SK-N-SH (cell line): ENCODE results near the gene FYTTD1. TPM values are rescaled to one million over a fixed set of nuclear protein-coding genes. Genes with fewer than 3 reads are reported as not detected.

Experiments
- CTCF ChIA-PET: fragments of 300-600, 350-600 bp; formaldehyde crosslinking; extraction: SDS; loops from one replicate; lab custom pipeline; 2021; lab: Yijun Ruan, JAX
- POLR2A ChIA-PET: fragments of 350-600 bp; sonication (Branson Sonifier 250); formaldehyde crosslinking; extraction: SDS; loops from one replicate; lab custom pipeline; 2020; ENCODE audit warnings: antibody characterized with exemption, inconsistent platforms; lab: Yijun Ruan, JAX
- DNase-seq: peaks from one replicate; pipeline ENCODE4 v3.0.0; 2012
- H2AFZ ChIP-seq: fragments of 200-600 bp; sonication (generic); 2 replicates; pipeline ENCODE4 v1.8.1; 2016; ENCODE audit warnings: antibody characterized with exemption, mild to moderate bottlenecking, low read depth
- H3F3A ChIP-seq: fragments of 200-600 bp; sonication (generic); replicated peaks from 2 replicates; pipeline ENCODE3; 2016; ENCODE audit warnings: antibody characterized with exemption, mild to moderate bottlenecking; ENCODE audit not compliant: insufficient read depth
- H3K27ac ChIP-seq, 2 experiments: fragments of 200-500 bp in 1 of 2; fragments of 200-600 bp in 1 of 2; sonication (Bioruptor generic) in 1 of 2; sonication (generic), shearing (Covaris generic) in 1 of 2; 2 replicates each; pipeline versions ENCODE4 v1.5.1 to v1.6.1; 2014 to 2016; ENCODE audit warnings: low read depth in 2 of 2, inconsistent platforms in 1 of 2, low read length in 1 of 2, mild to moderate bottlenecking in 1 of 2, mixed read lengths in 1 of 2
- H3K27me3 ChIP-seq: fragments of 200-600 bp; sonication (generic), shearing (Covaris generic); 2 replicates; pipeline ENCODE4 v1.6.1; 2016; ENCODE audit warnings: mixed run types; ENCODE audit not compliant: insufficient read depth
- H3K36me3 ChIP-seq, 2 experiments: fragments of 200-500 bp in 1 of 2; fragments of 200-600 bp in 1 of 2; sonication (Bioruptor generic) in 1 of 2; sonication (generic) in 1 of 2; replicated peaks in 1 of 2; 2 replicates each; pipeline versions ENCODE3 to v1.5.1; 2014 to 2016; ENCODE audit warnings: low read length in 1 of 2, mild to moderate bottlenecking in 1 of 2; ENCODE audit not compliant: insufficient read depth in 2 of 2, control insufficient read depth in 1 of 2
- H3K4me1 ChIP-seq, 2 experiments: fragments of 200-500 bp in 1 of 2; fragments of 200-600 bp in 1 of 2; sonication (Bioruptor generic) in 1 of 2; sonication (generic), shearing (Covaris generic) in 1 of 2; 2 replicates each; pipeline versions ENCODE4 v1.5.1 to v1.6.1; 2014 to 2016; ENCODE audit warnings: low read depth in 1 of 2, low read length in 1 of 2, mixed run types in 1 of 2; ENCODE audit not compliant: insufficient read depth in 2 of 2, control insufficient read depth in 1 of 2
- H3K4me2 ChIP-seq: fragments of 200-600 bp; sonication (generic), shearing (Covaris generic); 2 replicates; pipeline ENCODE4 v1.6.1; 2017; ENCODE audit warnings: mixed run types
- H3K4me3 ChIP-seq, 2 experiments: fragments of 200-500 bp in 1 of 2; fragments of 200-600 bp in 1 of 2; sonication (Bioruptor generic) in 1 of 2; sonication (generic), shearing (Covaris generic) in 1 of 2; 2 replicates each; pipeline versions ENCODE4 v1.5.1 to v1.8.1; 2014 to 2016; ENCODE audit warnings: low read depth in 2 of 2, inconsistent platforms in 1 of 2, low read length in 1 of 2, mild to moderate bottlenecking in 1 of 2, mixed read lengths in 1 of 2, moderate library complexity in 1 of 2
- H3K79me2 ChIP-seq: fragments of 200-600 bp; sonication (generic); 2 replicates; pipeline ENCODE4 v1.8.1; 2017; ENCODE audit warnings: mild to moderate bottlenecking; ENCODE audit not compliant: insufficient read depth
- H3K9ac ChIP-seq: fragments of 200-600 bp; sonication (generic); 2 replicates; pipeline ENCODE4 v1.6.1; 2017; ENCODE audit warnings: mixed run types
- H3K9me2 ChIP-seq: fragments of 200-600 bp; sonication (generic); 2 replicates; pipeline ENCODE4 v1.6.1; 2017; ENCODE audit warnings: mixed run types
- H3K9me3 ChIP-seq: fragments of 200-600 bp; sonication (generic); 2 replicates; pipeline ENCODE4 v1.6.1; 2017; ENCODE audit warnings: mixed run types, mild to moderate bottlenecking, moderate library complexity
- H4K20me1 ChIP-seq: fragments of 200-600 bp; sonication (generic); 2 replicates; pipeline ENCODE4 v1.6.1; 2017; ENCODE audit warnings: mild to moderate bottlenecking, mixed run types; ENCODE audit not compliant: insufficient read depth
- CTCF ChIP-seq: fragments of 200-600 bp; sonication (generic); IDR thresholded peaks from 2 replicates; pipeline ENCODE4 v1.6.1; 2017; ENCODE audit warnings: antibody characterized with exemption, mild to moderate bottlenecking, moderate library complexity
- EZH2phosphoT487 ChIP-seq: fragments of 200-600 bp; sonication (generic); IDR thresholded peaks from 2 replicates; pipeline ENCODE4 v1.6.1; 2017; ENCODE audit warnings: low read depth, mixed run types, mild to moderate bottlenecking, antibody characterized with exemption, moderate library complexity, borderline replicate concordance
- FOSL2 ChIP-seq: IDR thresholded peaks from 2 replicates; pipeline ENCODE4 v1.4.0; 2012; ENCODE audit warnings: low read depth, mild to moderate bottlenecking, moderate library complexity, borderline replicate concordance
- FOXM1 ChIP-seq: IDR thresholded peaks from 2 replicates; pipeline ENCODE4 v1.4.0; 2012; ENCODE audit warnings: low read depth, mild to moderate bottlenecking
- IRF3 ChIP-seq: fragments of 150-350 bp; IDR thresholded peaks from 2 replicates; pipeline ENCODE4 v1.6.1; 2016; ENCODE audit warnings: mild to moderate bottlenecking, low read depth, low read length
- MAX ChIP-seq: IDR thresholded peaks from 2 replicates; pipeline ENCODE4 v1.4.0; 2012; ENCODE audit warnings: low read depth
- MXI1 ChIP-seq: IDR thresholded peaks from 2 replicates; pipeline ENCODE4 v1.6.1; 2012; ENCODE audit warnings: mild to moderate bottlenecking, low read depth, low read length, improper control_type of control experiment
- PBX3 ChIP-seq: IDR thresholded peaks from 2 replicates; pipeline ENCODE4; 2012
- RAD21 ChIP-seq: IDR thresholded peaks from 2 replicates; pipeline ENCODE4 v1.6.1; 2012; ENCODE audit warnings: mild to moderate bottlenecking, low read length
- RCOR1 ChIP-seq: fragments of 150-350 bp; IDR thresholded peaks from 2 replicates; pipeline ENCODE4 v1.6.1; 2017; ENCODE audit warnings: antibody characterized with exemption, low read length
- REST ChIP-seq: IDR thresholded peaks from 2 replicates; pipeline ENCODE4 v1.6.1; 2012; ENCODE audit warnings: mild to moderate bottlenecking, low read depth, low read length, moderate library complexity
- RXRA ChIP-seq: IDR thresholded peaks from 2 replicates; pipeline ENCODE4 v1.4.0; 2012; ENCODE audit warnings: low read depth, mild to moderate bottlenecking, borderline replicate concordance
- TAF1 ChIP-seq: IDR thresholded peaks from 2 replicates; pipeline ENCODE4 v1.6.1; 2012; ENCODE audit warnings: low read depth, mild to moderate bottlenecking, low read length, moderate library complexity, borderline replicate concordance
- TCF12 ChIP-seq: IDR thresholded peaks from 2 replicates; pipeline ENCODE4 v1.4.0; 2012
- TEAD4 ChIP-seq: IDR thresholded peaks from 2 replicates; pipeline ENCODE4 v1.4.0; 2012; ENCODE audit warnings: mild to moderate bottlenecking, borderline replicate concordance; ENCODE audit not compliant: insufficient read depth
- ZBTB33 ChIP-seq: IDR thresholded peaks from 2 replicates; pipeline ENCODE4 v1.4.0; 2012; ENCODE audit warnings: low read depth, borderline replicate concordance
- WGBS: methylation state at CpG from one replicate; pipeline ENCODE4 v1.1.6; 2017; ENCODE audit warnings: low lambda C conversion rate; 5-methylcytosine and 5-hydroxymethylcytosine counted together
- polyA plus RNA-seq, 3 experiments: library from polyadenylated mRNA; depleted of rRNA; stranded (reverse); fragments of >200 nt; gene quantifications; 2 replicates each; pipeline ENCODE4 v1.2.3, GENCODE V29; 2012

FYTTD1 gene
- polyA plus RNA-seq, 1 of the 3 experiments (the other 2 are of a cell fraction) = 14.7 TPM

- CTCF ChIA-PET = interaction anchor here (1.4 to 1.7 kb wide), 2 partner anchors 17 to 80 kb away, joined by 3 to 5 read pairs; no protein-coding TSS in a partner anchor
- TF ChIP-seq CTCF (peak; percentile 26; the same call in 1 of the 2 replicates), RCOR1 (no peak)
- TF ChIP-seq, all 33 proteins: peak for 1
- H3K9me3 ChIP-seq = no peaks in the 10 kb centered on the region
- POLR2A ChIA-PET = no interaction called here
- H3K4me2 ChIP-seq = no peak overlapping the region
- H3K79me2 ChIP-seq = peaks cover 74% of the 10 kb centered on the region
- H3F3A ChIP-seq = peaks cover 40% of the 10 kb centered on the region
- H3K4me1 ChIP-seq = peaks cover 0 to 10% of the 10 kb centered on the region in 2 experiments; a peak in 3 of 4 replicates
- DNase-seq = peak; percentile 27
- no peaks in the 10 kb centered on the region for H3K9me2 ChIP-seq
- no peak overlapping the region for H3K9ac ChIP-seq
- 90% methylated on average over 3 of the region's 3 CpGs for WGBS
- H4K20me1 ChIP-seq = peaks cover 45% of the 10 kb centered on the region
- H2AFZ ChIP-seq = no peak overlapping the region
- H3K36me3 ChIP-seq = peaks cover 9 to 11% of the 10 kb centered on the region in 2 experiments
- H3K4me3 ChIP-seq = no peak overlapping the region
- H3K27me3 ChIP-seq = no peaks in the 10 kb centered on the region
- no peak overlapping the region for H3K27ac ChIP-seq
Observed at GRCh38 chr3:197753263-197753662, 3.6 kb downstream of the FYTTD1 start.

GRCh38 chr3:197756704-197757103, 7.0 kb downstream of the FYTTD1 start:
- Histone ChIP-seq H2AFZ (no peak overlapping the region), H4K20me1 (peaks cover 33% of the 10 kb centered on the region), H3K36me3 (peaks cover 26 to 28% of the 10 kb centered on the region in 2 experiments), H3K4me2 (peak overlapping the region; percentile 55), H3K27ac (peak overlapping the region in 1 of 2 experiments; percentile 59; a peak in 2 of 4 replicates), H3K4me1 (peaks cover 0 to 5% of the 10 kb centered on the region in 2 experiments; a peak in 3 of 4 replicates), H3K9ac (no peak overlapping the region), H3K79me2 (peaks cover 95% of the 10 kb centered on the region), H3K9me3 (no peaks in the 10 kb centered on the region), H3F3A (peaks cover 15% of the 10 kb centered on the region), H3K4me3 (no peak overlapping the region), H3K27me3 (no peaks in the 10 kb centered on the region), H3K9me2 (no peaks in the 10 kb centered on the region)
- no peak for TF ChIP-seq TCF12
- no peak for TF ChIP-seq PBX3
- TF ChIP-seq REST = no peak
- no peak for TF ChIP-seq FOXM1
- no peak for TF ChIP-seq EZH2phosphoT487
- no peak for TF ChIP-seq FOSL2
- TF ChIP-seq RXRA = no peak
- no peak for TF ChIP-seq RAD21
- TF ChIP-seq TAF1 = no peak
- no peak for TF ChIP-seq RCOR1
- TF ChIP-seq MAX = no peak
- no peak for TF ChIP-seq ZBTB33
- no peak for TF ChIP-seq TEAD4
- TF ChIP-seq IRF3 = no peak
- no peak for TF ChIP-seq MXI1
- POLR2A ChIA-PET = no interaction called here
- 74% methylated on average over 3 of the region's 3 CpGs for WGBS
- no peak for DNase-seq
- CTCF ChIA-PET = interaction anchor here (1.0 kb wide), 1 partner anchor 27 kb away, joined by 4 read pairs; no protein-coding TSS in a partner anchor
